Peyer's patch (tissue), 4 donors: ENCODE measurements around the gene BET1L.

Experiments
- CTCF ChIP-seq, 6 experiments: fragments of 450-650 bp in 4 of 6; fragments of 200-600 bp in 2 of 6; sonication (generic) in 1 of 6; IDR thresholded peaks; one replicate each; pipeline ENCODE4 v1.5.1; 2017 to 2019; ENCODE audit warnings: antibody characterized with exemption in 6 of 6, mild to moderate bottlenecking in 3 of 6, moderate library complexity in 1 of 6
- POLR2A ChIP-seq, 2 donors: fragments of 450-650 bp; IDR thresholded peaks; one replicate each; pipeline ENCODE4 v1.5.1; 2017; ENCODE audit warnings: antibody characterized with exemption in 2 of 2, mild to moderate bottlenecking in 2 of 2, moderate library complexity in 2 of 2

GRCh38 chr11:227824-228379, 20.7 kb upstream of the BET1L start:
- no peak for TF ChIP-seq CTCF (IDR thresholded peaks at IDR 0.05)
- no peak for TF ChIP-seq POLR2A (IDR thresholded peaks at IDR 0.05)
